ENCODE results near the gene FBXO42. TPM values are rescaled to one million over a fixed set of nuclear protein-coding genes. Genes with fewer than 3 reads are reported as not detected.
A peak's percentile ranks its signal among the peaks of the same experiment; 100 is the strongest.

The FBXO42 gene
- total and polyA plus RNA-seq, 2 of the 13 experiments (the other 11 are each of a cell fraction or from before 2014, with no cell fraction given), result 7.6 to 17.5 TPM

- no peak for TF ChIP-seq FIP1L1 (IDR thresholded peaks at IDR 0.05; ENCODE audit: borderline replicate concordance, insufficient read depth, low read depth, low read length)
- no peak for TF ChIP-seq SP5 (CRISPR knock-in tag; IDR thresholded peaks at IDR 0.05; ENCODE audit: borderline replicate concordance, low read depth)
- TF ChIP-seq AGO2 (optimal IDR thresholded peaks at IDR 0.05; ENCODE audit: low read depth, low read length), result no peak
- 0 out of 2 replicates have a peak, but pooled peaks have one; percentile 21 for TF ChIP-seq HNRNPL (IDR thresholded peaks at IDR 0.05; ENCODE audit: low read depth, low read length)
- TF ChIP-seq, protein P1, sequence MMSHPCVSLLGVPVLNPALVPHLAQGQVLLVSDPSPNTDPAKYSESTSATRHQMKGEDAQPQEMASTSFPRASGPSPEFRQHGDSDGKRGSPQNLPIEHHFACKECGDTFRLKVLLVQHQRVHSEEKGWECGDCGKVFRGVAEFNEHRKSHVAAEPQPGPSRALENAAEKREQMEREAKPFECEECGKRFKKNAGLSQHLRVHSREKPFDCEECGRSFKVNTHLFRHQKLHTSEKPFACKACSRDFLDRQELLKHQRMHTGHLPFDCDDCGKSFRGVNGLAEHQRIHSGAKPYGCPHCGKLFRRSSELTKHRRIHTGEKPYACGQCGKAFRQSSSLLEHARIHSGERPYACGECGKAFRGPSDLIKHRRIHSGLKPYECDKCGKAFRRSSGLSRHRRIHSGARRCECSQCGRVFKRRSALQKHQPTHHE (CRISPR knock-in tag; IDR thresholded peaks at IDR 0.05; ENCODE audit: borderline replicate concordance), result 0 out of 2 replicates have a peak, but pooled peaks have one; percentile 14
- TF ChIP-seq ZNF775 (CRISPR knock-in tag; IDR thresholded peaks at IDR 0.05; ENCODE audit: borderline replicate concordance), result no peak
- TF ChIP-seq, protein P2, sequence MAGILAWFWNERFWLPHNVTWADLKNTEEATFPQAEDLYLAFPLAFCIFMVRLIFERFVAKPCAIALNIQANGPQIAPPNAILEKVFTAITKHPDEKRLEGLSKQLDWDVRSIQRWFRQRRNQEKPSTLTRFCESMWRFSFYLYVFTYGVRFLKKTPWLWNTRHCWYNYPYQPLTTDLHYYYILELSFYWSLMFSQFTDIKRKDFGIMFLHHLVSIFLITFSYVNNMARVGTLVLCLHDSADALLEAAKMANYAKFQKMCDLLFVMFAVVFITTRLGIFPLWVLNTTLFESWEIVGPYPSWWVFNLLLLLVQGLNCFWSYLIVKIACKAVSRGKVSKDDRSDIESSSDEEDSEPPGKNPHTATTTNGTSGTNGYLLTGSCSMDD (CRISPR knock-in tag; IDR thresholded peaks at IDR 0.05), result no peak
- no peak for TF ChIP-seq HIVEP1 (CRISPR knock-in tag; IDR thresholded peaks at IDR 0.05)
- TF ChIP-seq ZNF75D (CRISPR knock-in tag; IDR thresholded peaks at IDR 0.05; ENCODE audit: borderline replicate concordance), result no peak
- TF ChIP-seq HDAC1 (CRISPR knock-in tag; IDR thresholded peaks at IDR 0.05), result no peak
- no peak for TF ChIP-seq SRSF1 (optimal IDR thresholded peaks at IDR 0.05; ENCODE audit: low read depth, low read length)
- TF ChIP-seq KDM2A (CRISPR knock-in tag; IDR thresholded peaks at IDR 0.05; ENCODE audit: borderline replicate concordance, low read depth), result no peak
- TF ChIP-seq HOXA5 (CRISPR knock-in tag; IDR thresholded peaks at IDR 0.05), result no peak
- peak; percentile 33; the same call in 1 of the 2 replicates for TF ChIP-seq ZKSCAN1 (IDR thresholded peaks at IDR 0.05; ENCODE audit: low read length)
- no peak for TF ChIP-seq GTF3A (CRISPR knock-in tag; conservative IDR thresholded peaks at IDR 0.05)
- TF ChIP-seq ZNF143 (CRISPR knock-in tag; IDR thresholded peaks at IDR 0.05), result no peak
- TF ChIP-seq ZNF432 (CRISPR knock-in tag; IDR thresholded peaks at IDR 0.05; ENCODE audit: borderline replicate concordance), result no peak
- TF ChIP-seq ZNF557 (CRISPR knock-in tag; IDR thresholded peaks at IDR 0.05), result no peak
- TF ChIP-seq ZNF674 (CRISPR knock-in tag; IDR thresholded peaks at IDR 0.05; ENCODE audit: low read depth), result no peak
Measured at GRCh38 chr1:16207318-16208269, 144.7 kb downstream of the FBXO42 start (continued).
